CD4-positive, alpha-beta T cell treated with Interleukin-17A for 4 hours (primary cell): ENCODE measurements around the gene TTBK2.

ENCODE experiments used
- DNase-seq: peaks from one replicate; pipeline ENCODE4 v3.0.0-alpha.2; 2020; ENCODE audit warnings: mixed read lengths

TTBK2 gene

DNA sequence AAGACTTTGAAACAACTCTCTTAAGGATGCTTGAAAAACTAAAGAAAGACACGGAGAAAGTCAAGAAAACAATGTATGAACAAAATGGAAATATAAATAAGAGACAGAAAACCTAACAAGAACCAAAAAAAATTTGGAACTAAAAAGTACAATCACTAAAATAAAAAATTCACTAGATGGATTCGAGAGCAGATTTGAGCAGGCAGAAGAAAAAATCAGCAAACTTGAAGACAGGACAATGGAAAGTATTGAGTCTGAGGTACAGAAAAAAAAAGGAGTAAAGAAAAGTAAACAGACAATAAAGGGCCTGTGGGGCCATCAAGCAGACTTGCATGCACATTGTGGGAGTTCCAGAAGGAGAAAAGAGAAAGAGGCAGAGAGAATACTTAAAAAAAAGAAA lies 170.3 kb downstream of the TTBK2 start:
- DNase-seq = no peak

DNA sequence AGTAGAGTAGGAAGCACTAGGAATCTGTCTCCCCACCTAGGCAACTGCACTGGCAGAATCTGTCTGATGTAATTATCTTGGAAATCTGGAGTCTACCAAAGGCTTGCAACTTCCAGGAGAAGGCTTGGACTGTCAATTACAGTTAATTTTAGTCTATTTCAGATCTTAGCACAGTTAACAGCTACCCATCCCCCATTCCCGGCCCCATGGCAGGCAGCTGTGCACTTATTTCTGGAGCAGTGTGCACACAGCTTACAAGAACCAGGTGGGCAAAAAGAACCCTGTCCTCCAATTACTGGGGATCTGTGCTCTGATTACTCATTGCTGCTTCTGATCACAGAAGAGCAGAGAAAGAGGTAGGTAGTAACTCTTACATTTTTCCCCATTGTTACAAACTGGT lies 171.3 kb downstream of the TTBK2 start:
- no peak for DNase-seq

DNA sequence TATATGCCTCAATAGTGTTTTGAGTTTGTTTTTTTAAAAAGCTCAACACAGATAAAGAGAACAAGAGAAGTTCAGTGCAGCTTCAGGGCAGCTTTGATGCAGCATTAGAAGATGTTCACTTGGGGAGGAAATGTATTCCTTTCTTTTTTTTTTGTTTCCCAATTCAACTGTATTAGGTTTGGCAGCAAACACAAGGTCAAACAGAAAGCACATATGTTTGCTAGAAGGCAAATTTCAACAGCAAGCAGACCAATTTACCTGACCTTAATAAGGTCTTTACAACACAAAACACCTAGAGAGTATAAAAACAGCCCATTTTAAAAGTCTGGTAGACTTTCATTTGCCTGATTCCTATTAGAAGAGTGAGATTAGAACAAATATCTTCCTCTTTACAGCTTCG lies 176.4 kb downstream of the TTBK2 start:
- no peak for DNase-seq

DNA sequence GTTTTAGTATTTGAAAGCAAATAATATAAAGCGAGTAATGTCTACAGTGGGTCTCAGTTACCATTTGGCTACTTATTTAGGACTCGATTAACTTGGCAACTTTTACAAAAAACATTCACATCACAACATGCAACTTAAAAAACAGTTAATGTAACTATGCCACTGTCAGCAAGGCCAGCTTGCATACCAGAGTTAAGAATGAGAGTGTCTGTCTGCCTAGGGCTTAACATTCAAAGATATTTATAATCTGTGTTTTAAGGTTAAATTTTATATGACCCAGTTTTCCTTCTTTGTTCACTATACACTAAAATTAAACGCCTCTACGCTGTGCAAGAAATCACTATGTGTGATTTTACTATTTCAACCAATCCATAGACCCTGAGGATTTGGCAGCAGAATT lies 178.4 kb downstream of the TTBK2 start:
- no peak for DNase-seq

GRCh38 chr15:42741710-42742109 lies 178.9 kb downstream of the TTBK2 start:
- DNase-seq = no peak

GRCh38 chr15:42737529-42738328 lies 182.8 kb downstream of the TTBK2 start:
- no peak for DNase-seq

GRCh38 chr15:42736793-42737528 lies 183.6 kb downstream of the TTBK2 start, which contains the start of gene CDAN1:
Gene CDAN1 (minus strand): TSS chr15:42737128. CDS start chr15:42737102, 26 bp downstream.
- peak; percentile 96 for DNase-seq

DNA sequence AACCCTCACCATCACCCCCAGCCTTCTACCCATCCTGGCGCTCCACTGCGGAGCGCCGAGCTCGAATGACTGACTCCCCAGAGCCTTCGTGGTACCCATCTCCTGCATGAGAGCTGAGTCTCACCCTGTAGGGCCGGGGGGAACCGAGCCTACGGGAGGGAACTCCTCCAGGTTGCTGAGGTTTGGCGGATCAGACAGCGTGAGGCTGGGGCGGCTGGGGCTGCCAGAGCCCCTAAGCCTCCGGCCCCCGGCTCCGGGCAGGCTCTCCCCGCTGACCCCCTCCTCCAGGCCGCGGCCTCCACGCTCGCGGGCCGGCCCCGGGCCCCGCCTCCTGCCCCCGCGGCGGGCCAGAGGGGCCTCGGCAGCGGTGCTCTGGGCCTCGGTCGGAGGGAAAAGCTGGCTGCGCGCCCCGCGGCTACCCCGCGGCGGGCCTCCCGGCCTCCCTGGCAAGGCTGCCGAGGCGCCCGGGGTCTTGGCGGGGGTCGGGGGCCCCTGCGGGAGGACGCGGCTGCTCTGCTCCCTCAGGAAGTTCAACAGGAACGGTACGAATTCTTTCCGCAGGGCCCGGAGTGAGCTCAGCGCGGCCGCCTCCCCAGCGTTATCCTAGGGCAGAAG lies 184.3 kb downstream of the TTBK2 start:
- peak; percentile 29 for DNase-seq

DNA sequence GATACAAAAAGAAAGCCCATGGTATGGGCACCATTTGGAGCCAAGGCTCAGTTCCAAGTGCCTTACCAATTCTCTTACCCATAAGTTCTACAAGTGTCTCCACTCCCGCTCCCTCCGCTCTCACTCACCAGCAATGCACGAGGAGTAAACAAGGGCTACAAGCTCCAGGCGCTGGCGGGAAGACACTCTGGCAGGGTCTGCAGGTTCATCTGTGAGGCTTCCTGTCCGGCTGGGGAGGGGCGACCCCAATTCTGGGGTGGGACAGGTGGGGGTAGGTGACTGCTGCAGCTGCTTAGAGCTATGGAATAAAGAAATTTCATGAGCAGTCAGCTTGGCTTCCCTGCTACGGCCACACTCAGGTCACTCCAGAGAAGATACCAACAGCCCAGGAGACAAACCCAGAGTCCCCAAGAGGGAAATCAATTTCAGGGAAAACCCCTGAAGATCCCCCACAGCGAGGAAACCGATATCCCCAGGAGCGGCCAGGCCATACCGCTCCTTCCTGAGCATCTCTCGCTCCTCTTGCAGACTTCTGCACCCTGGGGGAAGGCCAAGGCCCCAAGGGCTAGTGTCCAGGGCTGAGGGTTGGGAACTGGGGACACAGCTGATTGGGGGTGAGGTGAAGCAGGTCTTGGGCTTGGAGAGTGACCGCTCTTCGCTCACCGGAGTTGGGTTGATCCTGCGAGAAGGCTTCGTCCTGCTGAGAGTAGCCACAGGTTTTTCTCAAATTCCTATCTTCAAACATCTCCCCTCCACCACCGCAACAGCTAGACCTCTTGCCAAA lies 185.0 kb downstream of the TTBK2 start:
- no peak for DNase-seq

- no peak for DNase-seq
Observed at GRCh38 chr15:42734076-42734672, 186.4 kb downstream of the TTBK2 start.

GRCh38 chr15:42733027-42733426 lies 187.6 kb downstream of the TTBK2 start:
- DNase-seq = no peak

DNA sequence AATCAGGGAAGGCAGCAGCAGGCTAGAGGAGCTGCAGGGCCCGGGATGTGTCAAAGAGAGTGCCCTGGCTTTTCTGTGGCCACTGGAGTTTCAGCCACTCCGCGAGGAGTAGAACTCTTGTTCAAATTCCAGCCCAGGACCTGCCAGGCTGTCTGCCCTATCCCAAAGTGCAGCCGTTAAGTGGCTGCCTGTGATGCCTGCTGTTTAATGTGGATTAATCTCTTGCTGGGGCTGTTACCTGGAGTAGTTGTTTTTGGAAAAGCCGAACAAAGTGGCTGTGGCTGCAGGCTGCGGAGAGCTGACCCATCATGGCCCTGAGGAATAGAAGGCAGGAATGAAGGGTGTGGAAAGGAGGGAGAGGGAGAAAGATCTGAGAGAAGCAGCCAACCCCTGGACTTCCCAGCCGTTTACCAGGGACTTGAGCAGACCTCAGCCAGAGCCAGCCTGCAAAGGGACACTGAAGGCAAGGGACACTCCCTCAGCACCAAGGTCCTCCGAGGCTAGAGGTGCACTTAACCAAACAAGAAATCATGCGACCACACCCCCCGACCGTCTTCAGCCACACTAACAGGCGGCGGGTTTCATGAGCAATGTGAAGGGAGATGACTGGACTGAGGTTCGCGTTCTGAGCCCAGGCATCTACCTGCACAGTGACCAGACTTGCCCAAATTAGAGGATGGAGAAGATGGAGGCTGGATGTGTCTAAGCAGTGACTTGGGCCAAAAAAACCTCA lies 188.3 kb downstream of the TTBK2 start:
- no peak for DNase-seq

DNA sequence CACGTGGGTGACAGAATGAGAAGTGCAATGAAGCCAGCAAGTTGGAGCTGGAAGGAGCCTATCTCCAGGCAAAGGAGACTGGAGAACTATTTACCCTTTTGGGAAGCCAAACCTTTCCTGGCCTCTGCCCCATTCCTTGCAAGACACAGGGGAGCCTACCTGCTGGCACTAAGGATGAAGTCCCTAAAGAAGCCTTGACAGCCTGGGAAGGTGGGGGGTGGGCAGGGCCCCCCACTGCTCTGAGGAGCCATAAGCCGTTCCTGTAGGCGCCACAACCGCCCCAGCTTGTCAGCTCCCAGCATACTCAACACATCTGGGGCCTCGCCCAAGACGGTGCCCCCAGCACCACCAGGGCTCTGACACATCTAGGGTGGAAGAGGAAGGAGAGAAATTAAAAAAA lies 189.1 kb downstream of the TTBK2 start:
- no peak for DNase-seq

DNA sequence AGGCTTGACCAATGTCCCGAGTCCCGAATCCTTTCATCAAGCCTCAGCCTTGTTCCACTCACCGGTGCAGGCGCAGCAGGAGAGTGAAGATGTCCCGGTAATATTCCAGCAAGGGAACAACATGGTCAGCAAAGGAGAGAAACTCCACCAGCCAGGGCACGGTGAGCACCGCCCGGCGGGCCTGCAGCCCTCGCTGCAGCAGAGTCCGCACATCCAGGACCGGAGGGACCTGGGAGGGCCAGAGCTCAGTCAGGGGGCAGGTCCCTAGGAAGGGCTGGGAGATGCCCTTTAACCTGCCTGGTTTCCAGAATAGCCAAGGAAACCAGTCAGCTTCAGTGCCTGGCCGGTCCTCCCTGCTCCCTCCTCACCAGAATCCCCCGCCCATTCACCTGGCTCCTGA lies 190.0 kb downstream of the TTBK2 start:
- DNase-seq = no peak

GRCh38 chr15:42730135-42730534 lies 190.4 kb downstream of the TTBK2 start:
- DNase-seq = no peak

- no peak for DNase-seq
Observed at GRCh38 chr15:42729409-42729808, 191.2 kb downstream of the TTBK2 start.

DNA sequence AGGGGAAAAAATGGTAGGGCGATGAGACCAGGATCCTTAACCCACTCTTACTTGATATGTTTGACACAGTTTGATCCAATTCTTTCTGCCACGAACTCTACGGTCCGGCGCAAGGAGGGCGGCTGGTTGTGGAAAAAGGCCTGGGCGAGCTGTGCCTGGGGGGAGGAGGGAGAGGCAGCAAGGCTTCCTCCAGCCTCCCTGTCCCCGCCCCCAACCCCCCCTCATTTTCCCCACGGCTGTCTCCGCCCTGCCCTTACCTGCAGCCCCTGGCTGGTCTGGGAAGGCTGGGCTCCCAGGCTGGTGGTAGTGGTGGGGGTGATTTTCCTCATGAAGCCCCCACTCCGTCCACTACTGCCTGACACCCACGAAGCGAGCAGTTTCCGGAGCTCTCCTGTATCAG lies 191.6 kb downstream of the TTBK2 start:
- DNase-seq = no peak

DNA sequence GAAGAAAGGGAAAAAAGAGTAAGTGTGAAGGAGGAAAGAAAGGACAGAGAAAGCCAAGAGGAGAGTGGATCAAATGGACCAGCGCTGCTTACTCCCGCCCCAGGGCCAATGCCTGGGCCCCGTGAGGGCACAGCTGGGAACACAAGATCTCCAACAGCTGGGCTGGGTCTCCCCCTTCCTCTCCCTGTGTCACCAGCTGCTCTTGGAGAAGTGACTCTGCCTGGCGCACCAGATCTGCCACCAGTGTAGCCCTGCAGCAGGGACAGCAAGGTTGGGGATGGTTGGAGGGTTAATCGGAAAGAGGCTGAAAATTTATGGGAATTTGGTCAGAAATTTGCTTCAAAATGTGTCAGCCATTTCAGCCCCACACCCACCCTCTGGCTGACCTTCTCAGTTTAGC lies 192.0 kb downstream of the TTBK2 start:
- no peak for DNase-seq

GRCh38 chr15:42727750-42728381 lies 192.7 kb downstream of the TTBK2 start:
- no peak for DNase-seq

DNA sequence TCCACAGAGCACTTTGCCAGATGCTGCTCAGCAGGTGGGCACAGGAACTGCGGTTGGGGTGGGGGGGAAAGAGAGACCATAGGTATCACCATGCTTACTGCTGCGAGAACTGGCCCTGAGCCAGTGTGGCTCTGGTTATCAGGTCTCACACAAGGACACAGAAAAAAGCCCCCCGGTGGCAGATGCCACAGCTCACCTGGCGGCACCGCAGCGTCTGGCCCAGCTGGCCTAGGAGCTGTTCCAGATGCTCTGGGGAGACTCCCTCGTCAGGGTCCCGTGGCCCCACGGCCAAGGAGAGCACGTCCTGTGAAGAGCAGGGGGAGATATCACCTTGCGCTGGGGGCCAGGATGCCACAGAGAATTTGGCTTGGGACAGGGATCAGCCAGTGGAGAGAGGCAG lies 194.5 kb downstream of the TTBK2 start:
- no peak for DNase-seq

- no peak for DNase-seq
Observed at GRCh38 chr15:42725331-42725903, 195.2 kb downstream of the TTBK2 start.
